Neuron (in vitro differentiated cells): ENCODE data around the gene MAPKBP1.

Experiments used
- H2AFZ ChIP-seq: one replicate; pipeline ENCODE4 v1.6.1; 2013; ENCODE audit warnings: low read depth, mild to moderate bottlenecking, inconsistent platforms, low read length, moderate library complexity
- H3K27me3 ChIP-seq: one replicate; pipeline ENCODE4 v1.6.1; 2013; ENCODE audit warnings: low read length; ENCODE audit not compliant: insufficient read depth
- H3K36me3 ChIP-seq: one replicate; pipeline ENCODE4 v1.6.1; 2013; ENCODE audit warnings: low read length; ENCODE audit not compliant: insufficient read depth
- H3K4me1 ChIP-seq: one replicate; pipeline ENCODE4 v1.6.1; 2013; ENCODE audit warnings: low read length; ENCODE audit not compliant: insufficient read depth
- H3K4me3 ChIP-seq: 2 replicates; pipeline ENCODE4 v1.5.1; 2013; ENCODE audit warnings: mild to moderate bottlenecking, low read length, moderate library complexity
- H3K9me3 ChIP-seq: one replicate; pipeline ENCODE4 v1.6.1; 2013; ENCODE audit warnings: low read length

MAPKBP1 gene

GRCh38 chr15:41804916-41805666 is 30.8 kb downstream of the MAPKBP1 start:
- Histone ChIP-seq H3K4me3 (no peak overlapping the region), H3K36me3 (peaks cover 4% of the 10 kb centered on the region), H3K27me3 (no peaks in the 10 kb centered on the region), H3K9me3 (peaks cover 2% of the 10 kb centered on the region), H3K4me1 (no peaks in the 10 kb centered on the region), H2AFZ (no peak overlapping the region)

GRCh38 chr15:41805711-41806110 is 31.4 kb downstream of the MAPKBP1 start:
- Histone ChIP-seq H3K4me1 (no peaks in the 10 kb centered on the region), H3K4me3 (no peak overlapping the region), H3K9me3 (peaks cover under 1% of the 10 kb centered on the region), H2AFZ (no peak overlapping the region), H3K36me3 (peaks cover 2% of the 10 kb centered on the region), H3K27me3 (no peaks in the 10 kb centered on the region)

- Histone ChIP-seq H3K4me3 (no peak overlapping the region), H3K36me3 (no peaks in the 10 kb centered on the region), H3K9me3 (no peaks in the 10 kb centered on the region), H3K27me3 (no peaks in the 10 kb centered on the region), H3K4me1 (no peaks in the 10 kb centered on the region), H2AFZ (no peak overlapping the region)
Observed at GRCh38 chr15:41806291-41807181, 32.3 kb downstream of the MAPKBP1 start.

GRCh38 chr15:41809121-41809520 is 34.8 kb downstream of the MAPKBP1 start:
- H3K36me3 ChIP-seq = peaks cover 6% of the 10 kb centered on the region
- H3K4me1 ChIP-seq = no peaks in the 10 kb centered on the region
- no peaks in the 10 kb centered on the region for H3K27me3 ChIP-seq
- no peak overlapping the region for H2AFZ ChIP-seq
- no peak overlapping the region for H3K4me3 ChIP-seq
- no peaks in the 10 kb centered on the region for H3K9me3 ChIP-seq

GRCh38 chr15:41809526-41810220 is 35.4 kb downstream of the MAPKBP1 start:
- Histone ChIP-seq H2AFZ (no peak overlapping the region), H3K36me3 (peaks cover 9% of the 10 kb centered on the region), H3K27me3 (no peaks in the 10 kb centered on the region), H3K4me1 (no peaks in the 10 kb centered on the region), H3K9me3 (no peaks in the 10 kb centered on the region), H3K4me3 (no peak overlapping the region)

- no peak overlapping the region for H2AFZ ChIP-seq
- H3K9me3 ChIP-seq = no peaks in the 10 kb centered on the region
- H3K27me3 ChIP-seq = no peaks in the 10 kb centered on the region
- H3K4me3 ChIP-seq = no peak overlapping the region
- no peaks in the 10 kb centered on the region for H3K4me1 ChIP-seq
- H3K36me3 ChIP-seq = peaks cover 17% of the 10 kb centered on the region
Observed at GRCh38 chr15:41810651-41811431, 36.6 kb downstream of the MAPKBP1 start.

GRCh38 chr15:41811432-41812195 is 37.3 kb downstream of the MAPKBP1 start:
- Histone ChIP-seq H3K27me3 (no peaks in the 10 kb centered on the region), H2AFZ (no peak overlapping the region), H3K4me1 (no peaks in the 10 kb centered on the region), H3K4me3 (no peak overlapping the region), H3K36me3 (peaks cover 22% of the 10 kb centered on the region), H3K9me3 (no peaks in the 10 kb centered on the region)

GRCh38 chr15:41812820-41813375 is 38.6 kb downstream of the MAPKBP1 start:
- H3K4me3 ChIP-seq = no peak overlapping the region
- no peaks in the 10 kb centered on the region for H3K27me3 ChIP-seq
- H3K36me3 ChIP-seq = peaks cover 35% of the 10 kb centered on the region
- no peak overlapping the region for H2AFZ ChIP-seq
- no peaks in the 10 kb centered on the region for H3K9me3 ChIP-seq
- H3K4me1 ChIP-seq = no peaks in the 10 kb centered on the region

GRCh38 chr15:41813426-41813825 is 39.1 kb downstream of the MAPKBP1 start:
- H3K36me3 ChIP-seq = peaks cover 40% of the 10 kb centered on the region
- H2AFZ ChIP-seq = no peak overlapping the region
- H3K4me1 ChIP-seq = no peaks in the 10 kb centered on the region
- H3K9me3 ChIP-seq = no peaks in the 10 kb centered on the region
- no peaks in the 10 kb centered on the region for H3K27me3 ChIP-seq
- no peak overlapping the region for H3K4me3 ChIP-seq

GRCh38 chr15:41814534-41814933 is 40.2 kb downstream of the MAPKBP1 start:
- Histone ChIP-seq H2AFZ (no peak overlapping the region), H3K4me1 (no peaks in the 10 kb centered on the region), H3K36me3 (peaks cover 48% of the 10 kb centered on the region)

GRCh38 chr15:41816788-41817187 is 42.5 kb downstream of the MAPKBP1 start:
- no peaks in the 10 kb centered on the region for H3K9me3 ChIP-seq
- no peaks in the 10 kb centered on the region for H3K4me1 ChIP-seq
- peaks cover 63% of the 10 kb centered on the region for H3K36me3 ChIP-seq
- no peak overlapping the region for H3K4me3 ChIP-seq
- no peak overlapping the region for H2AFZ ChIP-seq
- H3K27me3 ChIP-seq = no peaks in the 10 kb centered on the region

More at GRCh38 chr15:41814534-41814933, 40.2 kb downstream of the MAPKBP1 start:
- H3K27me3 ChIP-seq = no peaks in the 10 kb centered on the region
- H3K9me3 ChIP-seq = no peaks in the 10 kb centered on the region
- H3K4me3 ChIP-seq = no peak overlapping the region

- Histone ChIP-seq H2AFZ (no peak overlapping the region), H3K36me3 (peaks cover 67% of the 10 kb centered on the region), H3K9me3 (no peaks in the 10 kb centered on the region), H3K4me3 (no peak overlapping the region), H3K4me1 (no peaks in the 10 kb centered on the region), H3K27me3 (no peaks in the 10 kb centered on the region)
Observed at GRCh38 chr15:41817327-41817726, 43.0 kb downstream of the MAPKBP1 start.
